ENCODE measurements around the gene LRRC17.

- TF ChIP-seq REST (IDR thresholded peaks at IDR 0.05) = no peak
- no peak for TF ChIP-seq YY1 (IDR thresholded peaks at IDR 0.05)
- TF ChIP-seq CTCF (IDR thresholded peaks at IDR 0.05; ENCODE audit: low read depth, low read length, missing input control) = no peak
- TF ChIP-seq SP1 (IDR thresholded peaks at IDR 0.05) = no peak
- no peak for TF ChIP-seq TAF1 (conservative IDR thresholded peaks at IDR 0.05)
- no peak for TF ChIP-seq MAX (IDR thresholded peaks at IDR 0.05)
- TF ChIP-seq EGR1 (IDR thresholded peaks at IDR 0.05; ENCODE audit: low read depth in 2 of 2) = no peak
- no peak for TF ChIP-seq JUND (IDR thresholded peaks at IDR 0.05)
- no peak for TF ChIP-seq RAD21 (IDR thresholded peaks at IDR 0.05)
These were observed 21.0 kb downstream of the LRRC17 start for GRCh38 chr7:102933763-102934162.
